Hematopoietic multipotent progenitor cell treated with erythropoietin and hydrocortisone succinate and interleukin-3 and kit ligand, for 17 days (in vitro differentiated cells): ENCODE measurements around the gene CASP12.
"Not testable (repeated sequence)": the region's sequence is repeated elsewhere in the genome, so short reads cannot be mapped to it uniquely, and the experiment has no call there.

Source experiments
- DNase-seq: peaks from one replicate; pipeline ENCODE4 v3.0.0-alpha.2; 2015; ENCODE audit warnings: low spot score

The CASP12 gene

DNA sequence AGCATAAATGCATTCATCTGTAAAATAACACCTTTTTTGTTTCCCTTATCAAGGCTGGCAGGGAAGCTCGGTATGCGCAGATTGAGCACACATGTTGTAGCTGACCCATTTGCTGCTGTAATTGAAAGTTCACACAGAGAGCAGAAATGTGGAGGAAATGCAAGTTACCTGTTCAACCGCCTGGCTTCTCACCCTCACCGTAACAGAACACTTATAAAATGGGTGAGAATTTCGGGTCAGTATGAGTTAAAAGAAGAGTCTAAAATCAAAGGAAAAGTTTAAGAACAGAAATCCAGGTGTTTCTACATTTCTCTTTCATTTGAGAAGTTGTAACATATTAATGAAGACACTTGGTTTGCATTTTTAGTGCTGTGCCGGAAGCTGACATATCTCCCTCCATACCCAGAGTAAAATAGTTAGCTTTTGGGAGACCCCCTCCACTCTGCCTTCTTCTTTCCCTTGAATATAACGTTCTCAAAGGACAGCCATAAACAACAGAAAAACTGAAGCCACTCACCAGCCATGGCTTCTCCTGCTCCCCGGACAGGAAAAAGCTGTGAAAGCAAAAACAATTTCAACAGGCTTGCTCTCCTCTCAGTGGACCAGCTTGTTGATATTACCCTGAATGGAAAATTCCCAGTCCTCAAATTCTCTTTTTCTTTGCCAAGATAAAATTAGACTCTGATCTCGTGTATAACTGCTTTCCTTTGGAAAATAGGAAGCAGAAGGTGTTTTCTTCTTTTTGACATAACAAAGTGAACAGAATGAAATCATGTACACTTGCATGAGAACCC is at the start of gene CASP12:
TSS of gene CASP12 (minus strand) at position 570 of the 794 bp plus-strand sequence.
- no peak for DNase-seq

DNA sequence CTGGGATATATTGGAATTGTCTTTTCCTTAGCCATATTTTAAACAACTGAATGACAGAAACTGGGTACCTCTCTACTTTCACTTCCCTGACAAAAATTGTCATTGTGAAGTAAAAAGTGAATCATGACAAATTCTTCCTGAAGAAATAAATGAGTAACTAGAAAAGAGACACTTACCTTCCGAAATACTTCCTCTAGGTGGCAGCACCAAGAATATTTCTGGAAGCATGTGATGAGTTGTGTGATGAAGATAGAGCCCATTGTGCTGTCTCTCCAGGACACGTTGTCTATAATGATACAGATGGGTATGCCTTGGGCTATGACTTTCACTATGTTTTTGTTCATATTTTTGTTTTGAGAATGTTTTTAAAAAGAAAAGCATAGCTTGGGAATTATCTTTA is 48.6 kb upstream of the CASP12 start:
- DNase-seq, result no peak

DNA sequence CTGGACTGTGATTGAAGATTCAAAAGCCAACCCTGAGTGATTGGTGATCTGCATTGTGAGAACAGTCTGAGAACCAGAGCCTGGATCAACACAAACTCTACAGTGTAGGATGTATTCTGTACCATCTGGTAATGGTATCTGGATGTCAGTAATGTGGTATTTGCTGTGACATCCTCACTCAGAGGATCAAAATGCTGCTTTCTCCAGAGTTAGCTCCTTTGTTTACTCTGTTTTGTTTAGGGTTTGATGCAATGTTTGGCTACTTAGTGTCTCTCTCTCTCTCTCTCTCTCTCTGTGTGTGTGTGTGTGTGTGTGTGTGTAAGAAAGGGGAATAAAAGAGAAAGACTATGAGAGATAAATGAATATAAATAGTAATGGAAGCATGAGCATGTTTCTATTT is 45.8 kb upstream of the CASP12 start:
- no peak for DNase-seq

DNA sequence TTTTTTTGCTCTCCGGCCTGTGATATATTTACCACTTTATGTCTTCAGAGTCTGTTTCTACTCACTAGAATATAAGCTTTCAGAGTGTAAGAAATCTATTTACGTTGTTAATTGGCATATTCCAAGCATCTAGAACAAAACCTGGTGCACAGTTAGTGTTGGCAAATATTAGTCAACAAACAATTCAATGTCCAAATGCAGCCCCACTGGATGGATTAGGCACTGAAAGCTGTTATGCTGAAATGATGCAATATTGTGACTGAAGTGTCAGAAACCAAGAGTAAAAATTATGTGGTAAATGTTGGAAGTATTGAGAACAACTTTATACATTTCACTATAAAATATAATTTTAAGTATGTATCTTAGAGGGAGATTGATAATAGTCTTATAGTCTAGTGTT is 45.3 kb upstream of the CASP12 start:
- DNase-seq, result no peak

DNA sequence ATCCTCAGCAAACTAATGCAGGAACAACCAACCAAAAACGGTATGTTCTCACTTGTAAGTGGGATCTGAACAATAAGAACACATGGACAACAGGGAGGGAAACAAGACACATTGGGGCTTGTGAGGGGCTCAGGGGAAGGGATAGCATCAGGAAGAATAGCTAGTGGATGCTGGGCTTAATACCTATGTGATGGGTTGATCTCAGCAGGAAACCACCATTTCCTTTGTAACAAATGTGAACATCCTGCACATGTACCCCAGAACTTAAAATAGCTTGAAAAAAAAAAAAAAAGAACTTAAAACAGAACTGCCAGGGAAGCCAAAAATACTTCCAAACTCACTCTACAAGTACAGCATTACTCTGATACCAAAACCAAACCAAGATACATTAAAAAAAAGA is 36.3 kb upstream of the CASP12 start:
- no peak for DNase-seq

DNA sequence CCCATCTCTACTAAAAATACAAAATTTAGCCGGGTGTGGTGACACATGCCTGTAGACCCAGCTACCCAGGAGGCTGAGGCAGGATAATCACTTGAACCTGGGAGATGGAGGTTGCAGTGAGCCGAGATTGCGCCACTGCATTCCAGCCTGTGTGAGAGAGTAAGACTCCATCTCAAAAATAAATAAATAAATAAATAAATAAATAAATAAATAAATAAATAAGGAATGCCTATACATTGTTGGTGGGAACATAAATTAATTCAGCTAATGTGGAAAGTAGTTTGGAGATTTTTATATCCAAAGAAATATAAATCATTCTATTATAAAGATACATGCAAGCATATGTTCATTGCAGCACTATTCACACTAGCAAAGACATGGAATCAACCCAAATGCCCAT is 35.8 kb upstream of the CASP12 start:
- DNase-seq, result not testable (repeated sequence)

DNA sequence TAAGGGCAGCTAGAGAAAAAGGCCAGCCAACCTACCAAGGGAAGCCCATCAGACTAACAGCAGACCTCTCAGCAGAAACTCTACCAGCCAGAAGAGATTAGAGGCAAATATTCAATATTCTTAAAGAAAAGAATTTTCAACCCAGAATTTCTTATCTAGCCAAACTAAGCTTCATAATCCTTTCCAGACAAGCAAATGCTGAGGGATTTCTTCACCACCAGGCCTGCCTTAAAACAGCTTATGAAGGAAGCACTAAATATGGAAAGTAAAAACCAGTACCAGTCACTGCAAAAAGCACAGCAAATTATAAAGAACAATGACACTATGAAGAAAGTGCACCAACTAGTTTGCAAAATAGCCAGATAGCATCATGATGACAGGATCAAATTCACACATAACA is 30.6 kb upstream of the CASP12 start:
- DNase-seq, result no peak

DNA sequence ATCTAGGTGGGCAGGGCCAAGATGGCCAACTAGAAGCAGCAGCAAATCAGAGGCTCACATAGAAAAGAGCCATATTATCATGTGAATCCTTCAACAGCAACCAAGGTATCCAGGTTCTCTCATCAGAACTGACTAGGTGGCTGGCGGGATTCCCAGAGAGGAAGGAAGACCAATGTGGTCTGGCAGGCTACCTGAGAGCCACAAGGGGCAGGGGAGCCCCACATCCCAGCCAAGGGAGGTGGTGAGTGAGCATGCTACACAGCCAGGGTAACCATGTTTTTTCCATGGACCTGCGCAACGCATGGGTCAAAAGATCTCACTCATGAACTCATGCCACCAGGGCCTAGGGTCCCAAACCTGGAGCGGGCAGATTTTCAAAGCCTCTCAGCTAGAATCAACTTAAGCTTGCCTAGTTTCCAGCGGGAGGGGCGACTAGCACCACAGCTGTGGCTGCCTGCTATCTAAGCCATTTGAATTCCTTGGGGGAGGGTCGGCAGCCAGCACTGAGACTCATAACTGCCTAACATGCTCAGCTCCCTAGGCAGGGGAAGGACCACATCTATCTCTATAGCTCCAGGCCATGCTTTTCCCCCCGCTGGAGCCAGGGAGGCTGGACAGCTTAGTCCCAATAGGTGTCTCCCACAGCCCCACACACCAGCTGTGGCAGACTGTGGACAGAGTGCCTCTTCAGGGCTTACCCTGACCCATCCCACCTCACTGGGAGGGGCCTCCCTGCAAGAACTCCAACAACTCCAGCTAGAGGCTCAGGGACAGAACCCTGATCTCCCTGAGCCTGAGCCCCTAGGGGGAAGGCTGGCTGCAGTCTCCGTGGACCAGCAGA is 28.7 kb upstream of the CASP12 start:
- no peak for DNase-seq

DNA sequence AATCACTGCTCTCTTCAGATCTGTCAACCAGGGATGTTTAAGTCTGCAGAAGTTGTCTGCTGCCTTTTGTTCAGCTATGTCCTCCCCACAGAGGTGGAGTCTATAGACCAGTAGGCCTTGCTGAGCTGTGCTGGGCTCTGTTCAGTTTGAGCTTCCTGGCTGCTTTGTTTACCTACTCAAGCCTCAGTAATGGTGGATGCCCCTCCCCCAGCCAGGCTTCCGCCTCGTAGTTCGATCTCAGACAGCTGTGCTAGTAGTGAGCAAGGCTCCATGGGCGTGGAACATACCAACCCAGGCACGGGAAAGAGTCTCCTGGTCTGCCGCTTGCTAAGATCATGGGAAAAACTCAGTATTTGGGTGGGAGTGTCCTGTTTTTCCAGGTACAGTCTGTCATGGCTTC is 27.6 kb upstream of the CASP12 start:
- no peak for DNase-seq

DNA sequence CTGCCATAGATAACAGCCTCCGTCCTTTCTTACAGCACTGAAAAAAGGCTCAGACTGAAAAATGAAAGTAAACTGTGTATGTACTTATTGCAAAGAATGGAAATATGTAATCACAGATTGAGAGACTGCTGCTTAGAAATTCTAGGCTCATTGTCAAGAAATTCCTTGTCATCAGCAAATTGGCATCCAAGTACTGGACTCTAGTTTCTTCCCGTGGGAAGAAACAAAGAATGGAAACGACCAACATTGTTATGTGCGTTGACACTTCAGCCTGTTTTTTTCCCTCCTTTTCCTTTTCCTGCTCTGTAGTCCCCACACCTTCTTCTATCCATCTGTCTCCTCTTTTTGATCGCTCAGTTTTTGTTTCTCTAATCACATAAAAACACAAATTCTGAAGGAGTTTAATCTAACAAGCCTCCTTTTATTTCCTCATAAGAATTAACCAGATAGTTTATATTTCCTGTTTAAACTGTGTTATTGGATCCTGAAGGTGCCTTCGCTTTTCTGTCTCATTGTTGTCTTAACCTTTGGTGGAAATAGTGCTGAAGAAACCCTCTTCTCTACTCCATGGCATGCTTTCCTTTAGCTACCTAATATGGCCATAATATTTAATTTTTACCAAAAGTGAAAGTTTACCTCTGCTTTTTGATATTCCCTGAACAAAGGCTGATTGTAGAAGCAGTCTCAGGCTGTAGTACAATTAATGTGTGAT is 20.0 kb upstream of the CASP12 start:
- no peak for DNase-seq

DNA sequence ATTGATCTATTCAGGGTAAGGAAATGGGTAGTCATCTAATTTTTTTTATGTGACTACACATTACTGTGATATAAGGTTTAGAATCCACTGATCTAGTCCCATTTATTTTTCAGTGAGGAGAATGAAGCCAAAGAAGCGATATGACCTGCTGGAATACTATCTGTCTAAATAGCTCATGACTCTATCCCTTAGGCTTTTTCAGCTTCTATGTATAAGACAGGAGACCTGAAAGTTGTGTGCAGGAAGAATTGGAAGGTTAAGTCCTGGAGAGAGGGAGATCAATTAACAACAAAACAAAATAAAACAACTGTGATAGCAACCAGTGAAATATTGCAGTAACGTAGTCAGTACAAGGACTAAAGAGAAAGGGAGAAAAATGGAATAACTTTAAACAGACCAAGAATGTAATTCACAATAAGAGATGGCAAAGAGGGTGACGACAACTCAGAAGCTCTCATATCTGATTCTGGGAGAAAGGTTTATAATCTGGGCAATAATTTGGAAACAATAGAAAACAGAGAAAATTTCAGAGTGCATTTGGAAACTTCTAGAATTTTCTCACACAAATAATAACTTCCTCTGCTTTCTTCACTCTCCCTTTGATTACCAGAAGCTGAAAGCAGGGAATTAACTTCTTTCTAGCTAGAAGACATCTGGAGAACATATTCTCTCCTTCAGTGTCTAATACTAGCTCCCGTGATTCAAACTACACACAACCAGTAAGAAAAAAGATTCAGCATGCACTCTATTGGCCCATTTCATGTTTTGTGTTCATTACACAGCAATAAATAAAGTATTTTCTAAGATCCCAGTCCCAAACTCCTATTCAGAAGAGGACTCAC is 19.2 kb upstream of the CASP12 start:
- DNase-seq, result no peak

DNA sequence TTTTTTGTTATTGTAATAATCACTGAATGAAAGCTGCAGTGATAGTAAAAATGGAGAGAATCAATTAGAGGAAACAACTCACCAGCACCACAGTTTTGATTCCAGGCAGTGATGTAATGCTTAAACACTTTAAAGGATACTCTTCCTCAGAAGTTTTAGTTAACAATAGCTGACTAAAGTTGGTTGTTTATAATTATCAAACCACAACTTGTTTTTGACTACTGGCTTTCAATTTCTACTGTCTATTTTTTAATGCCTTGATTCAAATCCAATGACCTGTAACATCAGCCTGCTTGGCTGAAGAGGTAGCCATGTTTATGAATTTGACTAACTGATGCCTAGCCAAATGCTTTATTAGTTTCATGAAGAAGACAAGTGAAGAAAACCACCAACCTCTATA is 18.2 kb upstream of the CASP12 start:
- DNase-seq, result no peak

DNA sequence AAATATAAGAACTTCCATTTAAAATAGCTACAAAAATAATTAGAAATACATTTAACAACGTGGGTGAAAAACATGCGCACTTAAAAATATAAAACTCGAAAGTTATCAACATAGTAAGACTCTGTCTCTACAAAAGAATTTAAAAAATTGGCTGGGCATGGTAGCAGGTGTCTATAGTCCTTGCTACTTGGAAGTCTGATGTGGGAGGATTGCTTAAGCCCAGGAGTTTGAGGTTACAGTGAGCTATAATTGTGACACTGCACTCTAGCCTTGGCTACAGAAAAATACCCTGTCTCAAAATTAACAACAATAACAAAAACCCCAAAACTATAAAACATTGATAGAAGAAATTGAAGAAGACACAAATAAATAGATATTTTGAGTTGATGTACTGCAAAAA is 13.8 kb upstream of the CASP12 start:
- DNase-seq, result no peak

DNA sequence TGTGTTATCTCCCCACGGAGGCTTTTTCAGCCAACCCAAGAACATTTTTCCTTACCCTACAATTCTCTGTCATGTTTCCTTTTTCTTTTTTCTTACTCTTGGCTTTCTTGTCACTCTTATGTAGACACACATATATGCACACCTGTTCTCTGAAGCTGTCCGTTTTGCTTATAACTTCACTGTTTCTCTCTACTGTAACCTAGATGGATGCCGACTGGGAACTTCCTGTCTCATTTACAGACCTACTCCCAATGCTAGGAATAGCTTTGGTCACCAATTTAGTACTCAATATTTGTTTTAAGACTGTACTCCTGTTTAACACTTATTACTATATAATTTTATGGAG is 9.9 kb upstream of the CASP12 start:
- no peak for DNase-seq

DNA sequence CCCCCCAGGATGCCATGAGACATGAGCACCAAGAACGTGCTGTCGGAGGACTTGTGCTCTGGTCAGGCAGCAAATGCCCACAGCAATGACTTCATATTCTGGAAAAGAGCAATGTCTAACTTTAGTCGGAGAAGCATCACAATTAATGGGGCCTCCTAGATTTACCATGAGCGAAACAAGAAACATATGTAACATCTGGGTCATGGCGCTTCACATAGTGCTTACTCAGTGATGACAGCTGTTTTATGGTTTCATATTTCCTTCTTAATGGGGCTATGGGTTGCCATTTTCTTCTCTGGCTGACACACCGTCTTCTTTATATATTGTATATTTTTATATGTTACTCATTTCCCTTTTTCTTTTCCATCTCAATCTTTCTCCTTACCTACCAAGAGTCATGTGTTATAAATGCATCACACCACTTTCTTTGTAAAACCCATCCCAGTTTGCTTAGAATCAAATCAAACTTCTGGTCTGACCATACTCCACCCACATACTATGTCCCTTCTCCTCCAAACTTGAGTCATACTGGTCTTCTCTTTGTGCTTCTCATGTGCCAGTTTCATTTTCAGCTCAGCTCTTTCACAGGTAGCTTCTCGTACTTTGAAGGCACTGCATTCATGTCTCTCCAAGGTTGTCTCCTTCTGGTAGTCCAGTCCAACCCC is 9.4 kb upstream of the CASP12 start:
- no peak for DNase-seq

DNA sequence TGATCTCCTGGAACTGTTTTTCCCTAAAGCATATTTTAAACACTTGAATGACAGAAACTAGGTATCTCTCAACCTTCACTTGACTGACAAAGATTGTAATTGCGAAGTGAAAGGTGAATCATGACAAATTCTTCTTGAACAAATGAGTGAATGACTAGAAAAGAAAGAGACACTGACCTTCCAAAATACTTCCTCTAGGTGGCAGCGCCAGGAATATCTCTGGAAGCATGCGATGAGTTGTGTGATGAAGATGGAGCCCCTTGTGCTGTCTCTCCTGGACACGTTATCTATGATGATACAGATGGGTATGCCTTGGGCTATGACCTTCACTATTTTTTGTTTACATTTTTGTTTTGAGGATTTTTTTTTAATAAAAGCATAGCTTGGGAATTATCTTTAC is 7.0 kb upstream of the CASP12 start:
- no peak for DNase-seq

DNA sequence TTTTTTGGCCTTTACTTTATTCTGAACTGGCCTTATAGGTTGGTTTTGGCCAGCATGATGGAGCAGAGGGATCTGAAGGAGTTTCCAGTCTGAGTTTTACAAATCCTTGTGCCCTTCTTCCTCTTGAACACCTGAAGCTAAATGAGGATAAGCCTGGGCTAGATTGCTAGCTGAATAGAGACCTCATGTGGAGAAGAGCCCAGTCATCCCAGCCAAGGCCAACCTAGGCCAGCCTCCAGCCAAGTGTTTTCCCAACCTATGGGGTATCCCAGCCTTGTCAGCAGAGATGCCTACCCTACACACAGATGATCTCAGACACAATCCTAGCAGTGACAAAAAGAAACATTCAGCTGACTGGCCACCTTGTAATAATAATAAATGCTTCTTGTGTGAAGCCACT is 966 bp upstream of the CASP12 start:
- DNase-seq, result no peak

DNA sequence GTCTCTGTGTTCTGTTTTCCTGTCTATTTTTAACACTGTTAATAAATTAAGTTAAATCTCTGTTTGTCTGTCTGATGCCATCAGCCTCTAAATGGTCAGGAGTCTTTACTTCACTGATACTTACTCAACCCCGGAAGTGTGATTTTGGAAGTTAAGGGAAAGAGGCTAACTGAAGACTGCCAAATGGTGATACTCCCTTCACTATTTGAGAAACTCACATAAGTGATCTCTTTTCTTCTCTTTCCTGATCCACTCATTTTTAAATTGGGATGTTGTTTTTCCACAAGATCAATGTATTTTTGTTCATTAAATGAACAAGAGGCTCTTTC is 389 bp upstream of the CASP12 start:
- DNase-seq, result no peak

DNA sequence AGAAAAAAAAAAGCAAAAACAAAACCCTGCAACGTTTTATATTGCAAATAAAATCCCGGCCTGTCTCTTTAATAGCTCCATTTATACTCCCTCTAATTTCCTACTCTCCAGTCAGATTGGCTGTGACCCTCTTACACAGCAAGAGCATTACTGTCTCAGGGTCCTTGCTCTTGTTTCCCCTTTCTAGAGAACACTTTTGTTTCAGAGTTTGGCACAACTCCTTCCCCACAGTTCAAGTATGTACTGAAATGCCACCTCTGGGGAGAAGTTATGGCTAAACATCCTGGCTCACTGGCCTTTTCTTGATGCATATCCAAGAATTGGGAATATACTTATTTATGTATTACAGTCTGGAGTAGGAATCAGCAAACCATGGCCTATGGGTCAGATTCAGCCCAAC is 2.6 kb downstream of the CASP12 start:
- DNase-seq, result no peak

DNA sequence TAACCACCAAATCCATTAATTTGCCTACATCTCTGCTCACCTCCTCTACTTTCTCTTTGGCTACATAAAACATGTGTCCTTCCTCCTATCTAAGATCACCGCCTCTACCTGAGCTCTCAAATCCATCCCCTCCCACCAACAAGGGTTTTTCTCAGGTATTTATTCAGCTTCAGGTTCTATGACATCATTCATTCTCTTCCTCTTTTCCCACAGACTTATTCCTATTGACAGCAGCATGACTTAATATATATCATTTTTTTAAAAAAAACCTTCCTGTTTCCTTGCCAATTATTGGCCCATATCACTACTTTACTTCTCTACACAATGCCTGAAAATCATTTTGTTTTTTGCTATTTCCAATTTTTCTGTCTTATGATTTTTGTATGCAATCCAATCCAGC is 4.4 kb downstream of the CASP12 start:
- DNase-seq, result no peak

DNA sequence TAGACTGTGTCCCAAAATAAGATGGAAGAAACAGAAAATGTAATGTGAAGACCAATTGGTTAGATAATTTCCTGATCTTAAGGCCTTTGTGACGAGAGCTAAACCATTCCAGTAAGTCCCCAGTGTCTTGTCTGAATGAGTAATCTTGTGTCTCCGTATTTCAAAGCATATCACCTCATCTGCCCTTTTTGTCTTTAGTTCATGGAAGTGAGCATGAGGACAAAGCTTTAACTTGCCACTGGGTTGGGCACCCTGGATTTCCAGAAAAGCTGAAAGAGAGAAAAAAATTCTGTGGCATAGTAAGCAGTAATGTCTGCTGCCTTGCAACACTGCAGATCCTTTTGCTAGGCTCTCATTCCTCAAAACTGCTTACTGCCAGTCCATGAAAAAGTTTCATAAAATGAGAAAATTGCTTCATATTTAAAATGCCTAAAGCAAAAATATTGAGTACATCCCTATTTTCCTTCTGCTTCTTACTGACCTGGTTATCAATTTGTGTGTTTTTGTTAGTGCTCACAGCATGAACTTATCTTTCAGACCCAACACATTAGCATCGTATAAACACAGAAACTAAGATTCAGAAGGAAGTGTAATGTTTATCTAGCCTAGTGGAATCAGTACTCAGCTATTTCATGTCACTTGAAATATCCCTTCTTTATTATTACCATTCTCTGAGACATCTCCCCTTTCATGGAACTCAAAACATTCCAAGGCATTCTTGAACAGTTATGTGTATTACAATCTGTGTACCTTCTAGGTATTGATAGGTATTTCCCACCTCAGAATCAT is 5.3 kb downstream of the CASP12 start:
- DNase-seq, result no peak
